OCI-LY7 (cell line): ENCODE results near the gene WIPF2.

Experiments
- EZH2phosphoT487 ChIP-seq: fragments of 200-600 bp; sonication (generic); IDR thresholded peaks from 2 replicates; pipeline ENCODE4 v1.6.1; 2018; ENCODE audit warnings: low read depth, borderline replicate concordance, mild to moderate bottlenecking, mixed run types, antibody characterized with exemption, low read length, moderate library complexity, mixed read lengths
- TF ChIP-seq, protein P1 (sequence below): fragments of 200-600 bp; sonication (generic); conservative IDR thresholded peaks from 2 replicates; pipeline ENCODE4 v1.5.1; 2014; ENCODE audit warnings: mild to moderate bottlenecking, antibody characterized with exemption, low read length, moderate library complexity, mixed read lengths

GRCh38 chr17:40317345-40317873 lies 98.3 kb downstream of the WIPF2 start:
- TF ChIP-seq, protein P1, sequence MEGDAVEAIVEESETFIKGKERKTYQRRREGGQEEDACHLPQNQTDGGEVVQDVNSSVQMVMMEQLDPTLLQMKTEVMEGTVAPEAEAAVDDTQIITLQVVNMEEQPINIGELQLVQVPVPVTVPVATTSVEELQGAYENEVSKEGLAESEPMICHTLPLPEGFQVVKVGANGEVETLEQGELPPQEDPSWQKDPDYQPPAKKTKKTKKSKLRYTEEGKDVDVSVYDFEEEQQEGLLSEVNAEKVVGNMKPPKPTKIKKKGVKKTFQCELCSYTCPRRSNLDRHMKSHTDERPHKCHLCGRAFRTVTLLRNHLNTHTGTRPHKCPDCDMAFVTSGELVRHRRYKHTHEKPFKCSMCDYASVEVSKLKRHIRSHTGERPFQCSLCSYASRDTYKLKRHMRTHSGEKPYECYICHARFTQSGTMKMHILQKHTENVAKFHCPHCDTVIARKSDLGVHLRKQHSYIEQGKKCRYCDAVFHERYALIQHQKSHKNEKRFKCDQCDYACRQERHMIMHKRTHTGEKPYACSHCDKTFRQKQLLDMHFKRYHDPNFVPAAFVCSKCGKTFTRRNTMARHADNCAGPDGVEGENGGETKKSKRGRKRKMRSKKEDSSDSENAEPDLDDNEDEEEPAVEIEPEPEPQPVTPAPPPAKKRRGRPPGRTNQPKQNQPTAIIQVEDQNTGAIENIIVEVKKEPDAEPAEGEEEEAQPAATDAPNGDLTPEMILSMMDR = peak; percentile 84
- no peak for TF ChIP-seq EZH2phosphoT487
